Stomach smooth muscle (tissue), 2 donors: Measurements from ENCODE around the gene PLEKHA6.
"Not testable (repeated sequence)": the region's sequence is repeated elsewhere in the genome, so short reads cannot be mapped to it uniquely, and the experiment has no call there.

Experiments used
- H3K27ac ChIP-seq: one replicate; pipeline ENCODE4 v1.7.0; 2013; ENCODE audit warnings: mild to moderate bottlenecking, low read length, inconsistent platforms
- H3K27me3 ChIP-seq, 2 donors: one replicate each; pipeline ENCODE4 v1.7.0; 2013; ENCODE audit warnings: low read length in 2 of 2; ENCODE audit not compliant: insufficient read depth in 2 of 2, control insufficient read depth in 1 of 2
- H3K36me3 ChIP-seq, 2 donors: one replicate each; pipeline ENCODE4 v1.7.0; 2013; ENCODE audit warnings: low read length in 2 of 2; ENCODE audit not compliant: control insufficient read depth in 2 of 2, insufficient read depth in 2 of 2
- H3K4me1 ChIP-seq: one replicate; pipeline ENCODE4 v1.7.0; 2013; ENCODE audit warnings: low read length; ENCODE audit not compliant: control insufficient read depth, insufficient read depth
- H3K4me3 ChIP-seq, 2 donors: one replicate each; pipeline ENCODE4 v1.7.0; 2013; ENCODE audit warnings: low read length in 2 of 2
- H3K9ac ChIP-seq, 2 donors: one replicate each; pipeline ENCODE4 v1.7.0; 2013; ENCODE audit warnings: low read length in 2 of 2, mild to moderate bottlenecking in 1 of 2
- H3K9me3 ChIP-seq, 2 donors: one replicate each; pipeline ENCODE4 v1.7.0; 2013; ENCODE audit warnings: low read length in 2 of 2; ENCODE audit not compliant: control insufficient read depth in 2 of 2
- donor health status: healthy.
- donor health status: Pancreatic carcinoma.

The PLEKHA6 gene

DNA sequence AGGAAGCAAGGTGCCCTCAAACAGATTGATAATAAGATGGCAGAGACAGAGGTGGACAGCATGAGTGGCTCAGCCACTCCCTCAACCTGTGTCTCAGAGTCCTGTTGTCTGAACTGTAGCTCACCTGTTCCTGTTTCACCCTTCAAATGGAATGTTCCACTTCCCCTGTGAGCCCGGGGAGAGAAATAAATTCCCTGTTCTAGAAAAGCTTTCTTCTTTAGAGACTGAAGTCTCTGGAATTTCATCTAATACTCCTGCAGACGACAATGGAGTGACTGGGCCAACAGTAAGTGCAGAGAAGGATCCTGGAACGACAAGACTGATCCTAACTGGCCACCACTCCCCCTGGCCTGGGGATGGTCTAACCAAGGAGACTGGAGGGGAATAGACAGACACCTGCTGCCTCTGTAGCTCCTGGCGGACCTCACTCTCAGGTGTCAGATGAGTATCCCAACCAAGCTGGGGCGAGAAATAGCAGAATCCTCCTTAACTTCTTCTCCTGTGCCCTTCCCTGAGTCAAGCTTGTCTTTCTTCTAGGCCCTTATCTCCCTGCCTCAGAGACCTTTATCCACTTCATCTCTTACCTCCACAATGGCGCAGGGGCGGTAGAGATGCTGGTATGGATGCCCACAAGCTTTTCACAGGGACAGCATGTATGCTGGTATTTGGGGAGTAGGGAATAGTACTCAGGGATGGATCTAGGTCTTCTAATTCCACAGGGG, 45.4 kb downstream of the PLEKHA6 start:
- peaks cover 0 to 2% of the 10 kb centered on the region in 2 donors for H3K27me3 ChIP-seq
- no peak overlapping the region for H3K9ac ChIP-seq
- H3K27ac ChIP-seq = no peak overlapping the region
- no peaks in the 10 kb centered on the region for H3K9me3 ChIP-seq
- no peaks in the 10 kb centered on the region for H3K36me3 ChIP-seq
- H3K4me1 ChIP-seq = peaks cover under 1% of the 10 kb centered on the region
- H3K4me3 ChIP-seq = no peak overlapping the region

DNA sequence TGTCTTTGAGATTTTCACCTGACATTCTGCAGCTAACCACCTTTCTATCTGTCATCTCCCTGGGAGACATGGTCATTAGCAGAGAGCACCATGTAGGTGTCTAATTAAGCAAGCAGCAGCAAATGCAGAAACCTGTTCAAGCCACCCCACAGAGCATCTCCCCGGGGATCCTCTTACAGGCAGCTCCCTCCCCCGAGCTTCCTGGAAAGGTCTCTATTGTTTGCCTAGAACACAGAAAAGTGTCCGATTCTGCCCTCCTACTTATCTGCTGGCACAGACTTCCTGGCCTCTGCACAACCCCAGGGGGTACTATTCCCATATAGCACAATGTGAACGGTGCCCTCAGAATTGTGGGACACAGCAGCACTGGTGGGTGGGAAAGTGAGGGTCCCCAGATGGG, 46.1 kb downstream of the PLEKHA6 start:
- Histone ChIP-seq H3K36me3 (no peaks in the 10 kb centered on the region), H3K27ac (no peak overlapping the region), H3K9me3 (no peaks in the 10 kb centered on the region), H3K4me3 (no peak overlapping the region), H3K4me1 (no peaks in the 10 kb centered on the region), H3K9ac (no peak overlapping the region), H3K27me3 (peaks cover 0 to 3% of the 10 kb centered on the region in 2 donors)

DNA sequence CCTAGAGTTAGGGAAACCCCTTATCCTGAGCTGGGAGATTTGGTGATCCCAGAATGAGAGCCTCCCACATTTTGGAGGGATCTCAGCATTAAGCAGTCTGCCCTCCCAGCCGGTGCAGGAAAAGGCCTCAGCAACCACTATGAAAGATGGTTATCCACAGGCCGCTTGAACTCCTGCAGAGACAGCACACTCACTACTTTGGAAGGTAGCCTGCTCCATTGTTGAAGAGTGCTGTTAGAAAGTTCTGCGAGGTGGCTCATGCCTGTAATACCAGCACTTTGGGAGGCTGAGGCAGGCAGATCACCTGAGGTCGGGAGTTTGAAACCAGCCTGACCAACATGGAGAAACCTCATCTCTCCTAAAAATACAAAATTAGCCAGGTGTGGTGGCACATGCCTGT, 48.8 kb downstream of the PLEKHA6 start:
- H3K27ac ChIP-seq, H3K4me3 ChIP-seq, H3K9me3 ChIP-seq, H3K9ac ChIP-seq, H3K36me3 ChIP-seq: not testable (repeated sequence)
- Histone ChIP-seq H3K4me1 (peaks cover 12% of the 10 kb centered on the region), H3K27me3 (peaks cover 12 to 19% of the 10 kb centered on the region in 2 donors)

DNA sequence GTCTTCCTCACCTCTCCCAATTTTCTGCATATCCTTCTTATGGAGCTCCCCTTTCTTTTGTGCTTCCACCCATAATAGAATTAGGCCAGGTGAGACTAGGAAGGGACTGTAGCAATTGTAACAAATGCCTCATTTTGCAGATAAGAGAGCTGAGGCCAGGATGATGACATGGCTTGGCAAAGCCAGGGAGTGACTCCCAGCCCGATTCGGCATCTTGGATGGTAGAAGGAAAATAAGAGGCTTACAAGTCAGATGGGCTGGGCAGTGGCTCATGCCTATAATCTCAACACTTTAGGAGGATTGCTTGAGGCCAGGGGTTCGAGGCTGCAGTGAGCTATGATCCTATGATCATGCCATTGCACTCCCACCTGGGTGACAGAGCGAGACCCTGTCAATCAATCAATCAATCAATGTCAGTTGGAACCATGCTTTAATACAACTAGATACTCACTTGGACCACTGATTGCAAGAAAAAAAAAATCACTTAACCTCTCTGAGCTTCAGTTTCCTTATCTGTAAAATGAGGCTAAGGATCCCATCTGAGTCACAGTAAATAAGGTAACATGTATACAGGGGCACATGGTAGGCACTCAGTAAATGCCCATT, 51.6 kb downstream of the PLEKHA6 start:
- no peak overlapping the region for H3K4me3 ChIP-seq
- no peak overlapping the region for H3K9ac ChIP-seq
- H3K36me3 ChIP-seq = no peaks in the 10 kb centered on the region
- H3K27me3 ChIP-seq = peaks cover 15 to 22% of the 10 kb centered on the region in 2 donors
- peaks cover 12% of the 10 kb centered on the region for H3K4me1 ChIP-seq
- H3K27ac ChIP-seq = no peak overlapping the region
- H3K9me3 ChIP-seq = no peaks in the 10 kb centered on the region

DNA sequence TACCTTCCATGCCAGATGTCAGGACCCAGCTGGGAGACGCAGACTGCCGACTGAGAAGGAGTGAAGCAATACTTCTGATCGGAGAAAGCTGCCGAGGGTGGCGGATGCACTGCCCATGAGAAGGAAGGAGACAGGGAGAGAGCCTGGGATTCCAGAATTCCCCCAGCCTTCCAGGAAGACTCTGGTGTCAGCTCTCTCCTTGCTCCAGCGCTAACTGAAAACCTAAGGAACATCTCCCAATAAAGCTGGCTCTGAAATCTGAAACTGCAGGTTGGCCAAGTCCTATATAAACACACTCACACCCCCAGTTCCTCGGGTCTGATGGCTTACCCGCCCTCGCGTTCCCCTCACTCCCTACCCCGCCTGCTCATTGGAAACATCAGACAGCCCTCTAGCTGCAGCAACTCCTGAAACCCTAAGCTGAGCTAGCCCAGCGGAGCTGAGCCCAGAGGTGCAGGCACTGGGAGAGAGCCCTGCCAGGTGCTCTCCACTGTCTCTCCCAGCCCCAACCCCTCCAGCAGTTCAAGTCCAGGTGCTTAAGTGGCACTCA, 52.3 kb downstream of the PLEKHA6 start:
- peak overlapping the region; percentile 43 to 57 for H3K4me3 ChIP-seq

DNA sequence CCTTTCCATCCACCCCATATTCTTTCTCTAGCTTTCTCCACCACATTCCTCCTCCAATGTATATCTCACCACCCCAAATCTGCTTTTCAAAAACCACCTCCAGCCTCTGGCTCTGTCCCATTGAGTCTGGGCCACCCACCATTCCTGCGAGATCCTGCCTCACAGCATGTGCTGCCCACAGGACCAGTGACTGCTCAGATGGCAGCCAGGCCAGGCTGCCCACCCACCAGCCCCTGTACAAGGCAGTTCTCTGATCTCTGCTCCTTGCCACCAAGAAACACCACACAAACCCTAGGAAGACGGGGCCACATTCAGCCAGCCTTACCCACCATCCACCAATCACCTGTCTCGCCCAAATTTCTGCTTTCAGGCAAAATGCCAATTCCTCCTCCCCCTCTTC, 53.7 kb downstream of the PLEKHA6 start:
- no peaks in the 10 kb centered on the region for H3K9me3 ChIP-seq
- H3K36me3 ChIP-seq = no peaks in the 10 kb centered on the region
- peaks cover 14% of the 10 kb centered on the region for H3K4me1 ChIP-seq
- peaks cover 17 to 22% of the 10 kb centered on the region in 2 donors for H3K27me3 ChIP-seq
- peak overlapping the region in 1 of 2 donors; percentile 8 for H3K4me3 ChIP-seq
- H3K9ac ChIP-seq = no peak overlapping the region
- H3K27ac ChIP-seq = no peak overlapping the region

More for the DNA sequence above, 52.3 kb downstream of the PLEKHA6 start:
- H3K9me3 ChIP-seq = no peaks in the 10 kb centered on the region
- peak overlapping the region; percentile 11 for H3K27ac ChIP-seq
- H3K9ac ChIP-seq = peak overlapping the region in 1 of 2 donors; percentile 2
- H3K27me3 ChIP-seq = peaks cover 15 to 22% of the 10 kb centered on the region in 2 donors
- H3K36me3 ChIP-seq = no peaks in the 10 kb centered on the region
- H3K4me1 ChIP-seq = peaks cover 12% of the 10 kb centered on the region

DNA sequence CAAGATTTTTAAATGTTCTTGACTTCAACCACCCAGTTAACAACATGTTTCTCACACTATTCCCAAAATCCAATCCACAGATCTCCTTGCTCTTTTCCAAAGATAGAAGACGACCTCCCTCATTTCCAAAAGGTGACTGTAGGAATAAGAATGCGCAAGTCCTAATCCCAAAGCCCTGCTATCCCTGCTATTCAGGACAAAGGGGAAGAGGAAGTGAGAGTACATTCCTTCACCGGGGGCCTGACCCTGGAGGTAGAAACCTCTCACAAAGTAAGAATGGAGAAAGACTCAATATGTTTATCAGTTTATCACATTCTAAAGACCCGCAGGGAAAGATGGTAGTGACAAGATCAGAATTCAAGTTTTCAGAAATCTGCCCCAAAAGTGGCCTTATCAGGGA, 55.7 kb downstream of the PLEKHA6 start:
- Histone ChIP-seq H3K4me1 (peaks cover 27% of the 10 kb centered on the region), H3K4me3 (no peak overlapping the region), H3K9me3 (no peaks in the 10 kb centered on the region), H3K27ac (no peak overlapping the region), H3K27me3 (peaks cover 17 to 19% of the 10 kb centered on the region in 2 donors), H3K9ac (no peak overlapping the region), H3K36me3 (no peaks in the 10 kb centered on the region)

DNA sequence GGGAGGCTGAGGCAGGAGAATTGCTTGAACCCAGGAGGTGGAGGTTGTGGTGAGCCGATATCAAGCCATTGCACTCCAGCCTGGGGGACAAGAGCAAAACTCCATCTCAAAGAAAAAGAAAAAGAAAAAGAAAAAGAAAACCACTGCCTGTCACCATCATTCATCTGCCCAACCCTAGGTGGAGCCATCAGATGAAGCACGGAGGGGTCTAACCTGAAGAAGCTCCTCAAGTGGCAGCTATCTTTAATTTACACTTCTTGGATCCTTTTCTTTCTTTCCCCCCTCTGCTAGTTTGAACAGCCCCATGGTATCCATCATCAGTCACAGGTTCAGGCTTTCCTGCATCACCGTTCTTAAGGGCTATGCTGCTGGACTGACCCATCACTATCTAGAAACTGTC, 57.0 kb downstream of the PLEKHA6 start:
- peaks cover 26% of the 10 kb centered on the region for H3K4me1 ChIP-seq
- no peak overlapping the region for H3K27ac ChIP-seq
- no peaks in the 10 kb centered on the region for H3K9me3 ChIP-seq
- no peaks in the 10 kb centered on the region for H3K36me3 ChIP-seq
- H3K9ac ChIP-seq = no peak overlapping the region
- H3K27me3 ChIP-seq = peaks cover 16 to 18% of the 10 kb centered on the region in 2 donors
- H3K4me3 ChIP-seq = no peak overlapping the region

DNA sequence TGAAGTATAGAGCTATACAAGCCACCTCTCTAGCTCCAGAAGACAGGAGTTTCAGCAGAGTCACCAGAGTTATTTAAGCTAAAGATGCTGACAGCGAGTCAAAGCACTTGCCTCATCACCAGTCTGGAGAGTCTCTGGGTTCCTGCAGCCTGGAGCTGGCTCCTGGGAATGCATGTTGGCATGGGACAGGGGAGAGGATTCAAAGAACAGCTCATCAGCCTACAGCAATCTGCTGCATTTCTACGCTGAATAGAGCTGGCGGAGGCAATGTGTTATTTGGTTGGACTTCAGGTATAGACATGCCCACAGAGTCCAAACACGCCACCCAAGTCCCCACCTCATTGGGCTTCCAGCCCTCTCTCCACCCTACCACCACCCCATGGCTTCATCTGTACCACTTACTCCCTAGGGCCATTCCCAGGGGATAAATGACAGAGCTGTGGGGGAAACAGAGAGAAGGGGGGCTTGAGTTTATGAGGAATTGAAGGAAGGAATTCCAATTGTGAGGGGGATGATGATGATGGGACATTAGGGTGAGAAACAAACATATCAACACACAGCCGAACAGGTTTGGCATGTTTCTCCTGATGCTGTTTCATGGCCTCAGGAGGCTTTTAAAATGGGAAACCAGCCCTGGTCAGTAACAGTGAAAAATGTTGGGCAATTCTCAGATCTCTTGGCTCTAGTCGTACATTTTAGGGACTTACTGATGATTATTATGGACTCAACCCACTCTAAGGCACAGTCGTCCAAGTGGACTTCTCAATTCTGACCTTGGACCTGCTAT, 58.4 kb downstream of the PLEKHA6 start:
- no peak overlapping the region for H3K9ac ChIP-seq
- peaks cover 23% of the 10 kb centered on the region for H3K4me1 ChIP-seq
- H3K36me3 ChIP-seq = no peaks in the 10 kb centered on the region
- H3K4me3 ChIP-seq = no peak overlapping the region
- H3K27ac ChIP-seq = no peak overlapping the region
- H3K27me3 ChIP-seq = peaks cover 7 to 11% of the 10 kb centered on the region in 2 donors
- no peaks in the 10 kb centered on the region for H3K9me3 ChIP-seq

DNA sequence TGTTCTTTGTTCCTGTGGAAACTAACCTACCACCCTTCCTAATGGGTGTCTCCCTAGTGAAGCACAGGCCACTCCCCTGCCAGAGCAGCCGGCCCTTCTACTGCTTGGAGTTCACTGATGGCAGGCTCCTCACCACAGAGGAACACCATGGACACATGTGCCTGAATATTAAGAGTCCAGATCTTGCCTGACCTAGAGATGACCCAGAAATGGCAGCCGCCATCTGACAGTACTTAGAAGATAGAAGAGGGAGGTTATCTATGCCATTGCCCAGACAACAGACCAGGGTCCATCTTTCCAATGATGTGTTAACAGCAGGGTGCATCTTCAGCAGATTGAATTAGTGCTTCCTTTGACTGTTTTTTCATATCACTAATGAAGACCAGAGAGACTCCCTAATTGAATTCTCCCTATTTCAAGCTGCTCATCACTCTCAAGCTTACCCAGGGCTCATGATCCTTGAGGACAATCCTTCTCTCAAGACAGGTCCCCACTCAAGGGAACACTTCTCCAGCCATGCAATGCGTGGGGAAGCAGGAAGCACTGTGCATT, 59.8 kb downstream of the PLEKHA6 start:
- Histone ChIP-seq H3K36me3 (no peaks in the 10 kb centered on the region), H3K9ac (no peak overlapping the region), H3K27ac (no peak overlapping the region), H3K4me1 (peaks cover 30% of the 10 kb centered on the region), H3K9me3 (no peaks in the 10 kb centered on the region), H3K4me3 (no peak overlapping the region), H3K27me3 (peaks cover 0 to 9% of the 10 kb centered on the region in 2 donors)
